Caco-2 (cell line): ENCODE data around the gene DIS3L2. TPM values are rescaled to one million over a fixed set of nuclear protein-coding genes. Genes with fewer than 3 reads are reported as not detected.
A peak's percentile ranks its signal among the peaks of the same experiment; 100 is the strongest.
"Not testable (repeated sequence)": the region's sequence is repeated elsewhere in the genome, so short reads cannot be mapped to it uniquely, and the experiment has no call there.

Experiments used
- BruUV-seq: library from RNA; stranded (reverse); fragments of 400-500 nt; replicated peaks from 2 replicates; lab custom pipeline; 2021; lab: Mats Ljungman, UMichigan
- CTCF ChIA-PET: fragments of 300-600 bp; sonication (Branson Sonifier 250); formaldehyde crosslinking; loops from one replicate; lab custom pipeline; 2022; ENCODE audit warnings: antibody characterized with exemption; lab: Charles Lee
- POLR2A ChIA-PET: fragments of 300-600 bp; sonication (Branson Sonifier 250); formaldehyde crosslinking; loops from one replicate; lab custom pipeline; 2022; ENCODE audit warnings: antibody characterized with exemption; lab: Charles Lee
- DNase-seq, 2 experiments: peaks; one replicate each; pipeline versions ENCODE4 v3.0.0 to v3.0.0-alpha.2; 2020 to 2022
- H3K27me3 ChIP-seq: replicated peaks from 2 replicates; pipeline ENCODE4 v1.6.0; 2011; ENCODE audit warnings: low read length; ENCODE audit not compliant: control insufficient read depth, insufficient read depth
- H3K36me3 ChIP-seq: 2 replicates; pipeline ENCODE4 v1.5.1; 2011; ENCODE audit warnings: low read length; ENCODE audit not compliant: control insufficient read depth, insufficient read depth
- H3K4me1 ChIP-seq: fragments of 250-450 bp; sonication (Bioruptor Pico); 2 replicates; pipeline ENCODE4 v1.5.1; 2020; ENCODE audit warnings: mild to moderate bottlenecking
- H3K4me3 ChIP-seq: 2 replicates; pipeline ENCODE4 v1.5.1; 2011; ENCODE audit warnings: low read depth, mild to moderate bottlenecking, control low read depth, low read length
- H3K9me3 ChIP-seq: fragments of 250-450 bp; sonication (Bioruptor Pico); 2 replicates; pipeline ENCODE4 v1.5.1; 2020; ENCODE audit warnings: mild to moderate bottlenecking, moderate library complexity
- H3K27ac Mint-ChIP-seq: one replicate; pipeline ENCODE4 v1.8.0; 2022; ENCODE audit warnings: mixed read lengths; ENCODE audit not compliant: unreplicated experiment
- H3K27me3 Mint-ChIP-seq: one replicate; pipeline ENCODE4 v1.8.0; 2022; ENCODE audit warnings: mixed read lengths; ENCODE audit not compliant: insufficient read depth, unreplicated experiment
- H3K36me3 Mint-ChIP-seq: one replicate; pipeline ENCODE4 v1.8.0; 2022; ENCODE audit warnings: mild to moderate bottlenecking, mixed read lengths; ENCODE audit not compliant: insufficient read depth, unreplicated experiment
- H3K4me1 Mint-ChIP-seq: one replicate; pipeline ENCODE4 v1.8.0; 2022; ENCODE audit warnings: low read depth, mixed read lengths; ENCODE audit not compliant: unreplicated experiment
- H3K4me3 Mint-ChIP-seq: one replicate; pipeline ENCODE4 v1.8.0; 2022; ENCODE audit warnings: mild to moderate bottlenecking, moderate library complexity, mixed read lengths; ENCODE audit not compliant: unreplicated experiment
- H3K9me3 Mint-ChIP-seq: one replicate; pipeline ENCODE4 v1.8.0; 2022; ENCODE audit warnings: mixed read lengths; ENCODE audit not compliant: unreplicated experiment
- CTCF ChIP-seq, 2 experiments: fragments of 200-600 bp in 1 of 2; IDR thresholded peaks; 1 replicate in 1 of 2; 2 replicates in 1 of 2; pipeline versions ENCODE4 v1.5.1 to v1.8.0; 2011 to 2022; ENCODE audit warnings: antibody characterized with exemption in 1 of 2, control low read depth in 1 of 2, inconsistent platforms in 1 of 2, low read depth in 1 of 2, low read length in 1 of 2, mild to moderate bottlenecking in 1 of 2, moderate library complexity in 1 of 2; ENCODE audit not compliant: insufficient read depth in 1 of 2, severe bottlenecking in 1 of 2, unreplicated experiment in 1 of 2
- intact Hi-C: fragments of 100-400 bp; cut with micrococcal nuclease; formaldehyde crosslinking; loops from one replicate; pipeline ENCODE4 v1.10.0; 2022; ENCODE audit not compliant: unreplicated experiment
- total RNA-seq: library from RNA; stranded (reverse); gene quantifications from 2 replicates; pipeline ENCODE4 v1.2.3, GENCODE V29; 2022

The DIS3L2 gene
- total RNA-seq, 1 experiment from 2014 or later, result 15.5 TPM

DNA sequence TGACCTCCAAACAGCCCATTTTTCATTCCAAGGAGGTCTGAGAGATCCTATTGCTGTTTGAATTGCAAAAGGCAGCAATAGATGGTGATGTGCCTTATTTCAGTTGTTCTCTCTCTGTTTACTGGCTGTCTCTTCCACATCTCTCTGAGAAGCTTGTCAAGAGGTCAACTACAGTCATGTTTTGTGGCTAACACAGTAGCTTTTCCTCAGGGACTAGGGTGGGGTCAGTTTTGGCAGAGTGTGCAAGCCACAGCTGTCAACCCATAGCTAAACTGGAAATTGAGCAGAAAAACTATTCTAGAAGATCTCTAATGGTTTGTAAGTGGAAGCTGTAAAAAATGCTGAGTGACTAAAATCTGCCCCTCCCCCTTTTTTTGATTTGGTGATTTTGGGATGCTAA lies 67.1 kb downstream of the DIS3L2 start:
- H3K4me3 ChIP-seq, result no peak overlapping the region
- no TSS peak for BruUV-seq
- Mint-ChIP-seq H3K27ac (no peak overlapping the region), H3K4me1 (no peaks in the 10 kb centered on the region), H3K9me3 (no peaks in the 10 kb centered on the region), H3K27me3 (no peaks in the 10 kb centered on the region), H3K36me3 (no peaks in the 10 kb centered on the region), H3K4me3 (no peak overlapping the region)
- H3K4me1 ChIP-seq, result no peaks in the 10 kb centered on the region
- no peaks in the 10 kb centered on the region for H3K36me3 ChIP-seq
- DNase-seq, result no peak
- intact Hi-C loops, result no loop called here
- ChIA-PET CTCF (interaction anchor here (0.9 kb wide), 1 partner anchor 103 kb away, joined by 3 read pairs; no protein-coding TSS in a partner anchor), POLR2A (no interaction called here)
- no peak for TF ChIP-seq CTCF (IDR thresholded peaks at IDR 0.05; ENCODE audit: insufficient read depth in 1 of 2, low read depth in 1 of 2, low read length in 1 of 2, severe bottlenecking in 1 of 2, unreplicated experiment in 1 of 2)
- no peaks in the 10 kb centered on the region for H3K9me3 ChIP-seq
- H3K27me3 ChIP-seq, result no peaks in the 10 kb centered on the region

GRCh38 chr2:232029346-232029745 lies 67.8 kb downstream of the DIS3L2 start:
- Mint-ChIP-seq H3K4me3 (no peak overlapping the region), H3K9me3 (peaks cover 4% of the 10 kb centered on the region), H3K36me3 (no peaks in the 10 kb centered on the region), H3K4me1 (no peaks in the 10 kb centered on the region), H3K27me3 (no peaks in the 10 kb centered on the region), H3K27ac (no peak overlapping the region)
- intact Hi-C loops, result no loop called here
- Histone ChIP-seq H3K9me3 (no peaks in the 10 kb centered on the region), H3K27me3 (no peaks in the 10 kb centered on the region), H3K4me3 (no peak overlapping the region), H3K4me1 (no peaks in the 10 kb centered on the region), H3K36me3 (no peaks in the 10 kb centered on the region)
- no peak for TF ChIP-seq CTCF (IDR thresholded peaks at IDR 0.05; ENCODE audit: insufficient read depth in 1 of 2, low read depth in 1 of 2, low read length in 1 of 2, severe bottlenecking in 1 of 2, unreplicated experiment in 1 of 2)
- DNase-seq, result no peak
- ChIA-PET CTCF (no interaction called here), POLR2A (no interaction called here)
- BruUV-seq, result no TSS peak

GRCh38 chr2:232030229-232030628 lies 68.7 kb downstream of the DIS3L2 start:
- DNase-seq, result peak in 1 of 2 experiments; percentile 4
- CTCF ChIA-PET, result no interaction called here

DNA sequence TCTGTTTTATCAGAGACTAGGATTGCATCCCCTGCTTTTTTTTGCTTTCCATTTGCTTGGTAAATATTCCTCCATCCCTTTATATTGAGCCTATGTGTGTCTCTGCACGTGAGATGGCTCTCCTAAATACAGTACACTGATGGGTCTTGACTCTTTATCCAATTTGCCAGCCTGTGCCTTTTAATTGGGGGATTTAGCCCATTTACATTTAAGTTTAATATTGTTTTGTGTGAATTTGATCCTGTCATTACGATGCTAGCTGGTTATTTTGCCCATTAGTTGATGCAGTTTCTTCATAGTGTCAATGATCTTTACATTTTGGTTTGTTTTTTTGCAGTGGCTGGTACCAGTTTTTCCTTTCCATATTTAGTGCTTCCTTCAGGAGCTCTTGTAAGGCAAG lies 73.8 kb downstream of the DIS3L2 start:
- H3K4me3 Mint-ChIP-seq, H3K36me3 Mint-ChIP-seq, H3K27me3 Mint-ChIP-seq, H3K4me3 ChIP-seq, H3K9me3 ChIP-seq, DNase-seq, H3K27ac Mint-ChIP-seq, H3K4me1 ChIP-seq, H3K4me1 Mint-ChIP-seq, CTCF ChIA-PET, BruUV-seq, POLR2A ChIA-PET, H3K27me3 ChIP-seq, intact Hi-C loops, H3K36me3 ChIP-seq: not testable (repeated sequence)
- peaks cover 22% of the 10 kb centered on the region for H3K9me3 Mint-ChIP-seq

More at GRCh38 chr2:232030229-232030628, 68.7 kb downstream of the DIS3L2 start:
- Mint-ChIP-seq H3K36me3 (no peaks in the 10 kb centered on the region), H3K27ac (no peak overlapping the region), H3K4me1 (no peaks in the 10 kb centered on the region), H3K27me3 (no peaks in the 10 kb centered on the region), H3K4me3 (no peak overlapping the region), H3K9me3 (peaks cover 13% of the 10 kb centered on the region)
- TF ChIP-seq CTCF (IDR thresholded peaks at IDR 0.05; ENCODE audit: insufficient read depth in 1 of 2, low read depth in 1 of 2, low read length in 1 of 2, severe bottlenecking in 1 of 2, unreplicated experiment in 1 of 2), result peak in 1 of 2 experiments; percentile 12
- Histone ChIP-seq H3K36me3 (no peaks in the 10 kb centered on the region), H3K4me3 (no peak overlapping the region), H3K27me3 (no peaks in the 10 kb centered on the region), H3K4me1 (no peaks in the 10 kb centered on the region), H3K9me3 (no peaks in the 10 kb centered on the region)
- BruUV-seq, result no TSS peak
- intact Hi-C loops, result no loop called here
- POLR2A ChIA-PET, result no interaction called here

GRCh38 chr2:232036876-232037275 lies 75.4 kb downstream of the DIS3L2 start:
- H3K36me3 ChIP-seq, H3K4me3 Mint-ChIP-seq, H3K4me3 ChIP-seq, H3K27ac Mint-ChIP-seq, CTCF ChIA-PET, H3K36me3 Mint-ChIP-seq, DNase-seq, H3K27me3 ChIP-seq, H3K9me3 ChIP-seq, BruUV-seq, POLR2A ChIA-PET, H3K4me1 ChIP-seq, H3K4me1 Mint-ChIP-seq, H3K27me3 Mint-ChIP-seq, intact Hi-C loops: not testable (repeated sequence)
- peaks cover 22% of the 10 kb centered on the region for H3K9me3 Mint-ChIP-seq
